Measurements from ENCODE around the gene GRIN3B.

The GRIN3B gene

DNA sequence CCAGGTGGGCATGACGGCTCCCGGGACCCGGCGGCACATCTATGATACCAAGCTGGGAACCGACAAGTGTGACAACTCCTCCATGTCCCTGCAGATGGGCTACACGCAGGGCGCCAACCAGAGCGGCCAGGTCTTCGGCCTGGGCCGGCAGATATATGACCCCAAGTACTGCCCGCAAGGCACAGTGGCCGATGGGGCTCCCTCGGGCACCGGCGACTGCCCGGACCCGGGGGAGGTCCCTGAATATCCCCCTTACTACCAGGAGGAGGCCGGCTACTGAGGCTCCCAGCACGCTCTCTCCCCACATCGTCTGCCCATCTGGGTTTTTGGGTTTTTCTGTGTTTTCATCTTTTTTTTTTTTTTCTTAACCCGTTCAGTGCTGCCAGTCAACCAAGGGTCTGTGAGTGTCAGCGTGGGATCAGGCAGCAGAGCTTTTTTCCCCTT is 37.4 kb downstream of the GRIN3B start:
- Histone ChIP-seq H3K79me2 (no peaks in the 10 kb centered on the region), H2AFZ (no peak overlapping the region)

GRCh38 chr19:1038978-1039645 is 38.9 kb downstream of the GRIN3B start:
- H3K4me3 ChIP-seq (ENCODE audit: low read depth, low read length), result peak overlapping the region; percentile 63
- H3K9ac ChIP-seq, result no peak overlapping the region

More for the DNA sequence above, 37.4 kb downstream of the GRIN3B start:
- no peaks in the 10 kb centered on the region for H3K27me3 ChIP-seq (ENCODE audit: control insufficient read depth, insufficient read depth, low read length)
- TF ChIP-seq CTCF (IDR thresholded peaks at IDR 0.05), result no peak
- H3K4me3 ChIP-seq (ENCODE audit: low read depth, low read length), result no peak overlapping the region
- H3K27ac ChIP-seq, result no peak overlapping the region
- no peaks in the 10 kb centered on the region for H3K36me3 ChIP-seq (ENCODE audit: control insufficient read depth, insufficient read depth, low read length)
- H3K9ac ChIP-seq, result no peak overlapping the region
- peaks cover 5% of the 10 kb centered on the region for H3K4me1 ChIP-seq
- H3K4me2 ChIP-seq (ENCODE audit: low read length), result no peak overlapping the region
- no peaks in the 10 kb centered on the region for H3K9me3 ChIP-seq (ENCODE audit: control insufficient read depth, low read length)

DNA sequence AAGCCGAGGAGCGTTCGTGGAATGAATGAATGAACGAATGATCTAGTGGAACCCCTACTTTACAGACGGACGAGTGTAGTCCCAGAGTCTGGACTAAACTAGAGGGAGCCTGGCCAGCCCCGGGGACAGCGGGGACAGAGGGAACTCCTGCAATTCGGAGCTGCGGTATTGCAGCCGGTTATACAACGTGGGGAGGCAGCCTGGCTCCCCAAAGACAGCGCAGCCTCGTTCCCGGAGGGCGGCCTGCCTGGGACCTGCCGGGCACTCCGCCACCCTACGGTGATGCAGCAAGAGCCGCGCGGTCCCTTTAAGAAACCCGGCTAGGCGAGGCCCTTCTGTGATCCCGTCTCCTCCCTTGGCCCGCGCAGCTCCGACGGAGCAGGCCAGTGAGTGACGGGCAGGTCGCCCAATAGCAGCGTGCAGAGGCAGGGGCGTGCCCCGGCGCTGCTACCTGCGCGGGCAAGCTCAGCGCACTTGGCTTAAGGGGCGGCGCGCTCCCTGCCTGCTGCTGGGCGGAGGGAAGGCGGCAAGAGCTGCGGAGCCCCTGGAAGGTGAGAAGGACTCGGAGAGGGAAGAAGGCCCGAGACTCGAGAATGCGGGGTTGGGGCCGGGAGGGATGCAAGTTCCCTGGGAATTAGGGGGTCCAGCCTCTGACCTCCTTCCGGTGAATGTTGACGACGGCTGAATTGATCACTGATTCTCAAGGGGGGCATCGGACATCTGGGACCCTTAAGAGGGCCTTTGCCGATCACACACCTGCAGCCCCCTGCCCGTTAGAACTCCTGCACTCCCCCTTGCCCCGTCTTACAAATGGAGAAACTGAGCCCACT is 39.6 kb downstream of the GRIN3B start, which contains the start of gene ABCA7:
Gene ABCA7, plus strand, starts transcription at position 462 of the 830 bp plus-strand sequence. CDS start 1,255 bp downstream, outside the sequence.
- no peak for TF ChIP-seq CTCF (IDR thresholded peaks at IDR 0.05)
- no peaks in the 10 kb centered on the region for H3K9me3 ChIP-seq (ENCODE audit: control insufficient read depth, low read length)
- no peaks in the 10 kb centered on the region for H3K27me3 ChIP-seq (ENCODE audit: control insufficient read depth, insufficient read depth, low read length)
- peak within 1 kb of the TSS; percentile 71 for H2AFZ ChIP-seq
- no peaks in the 10 kb centered on the region for H3K79me2 ChIP-seq
- H3K4me3 ChIP-seq (ENCODE audit: low read depth, low read length), result peak within 1 kb of the TSS; percentile 63
- H3K36me3 ChIP-seq (ENCODE audit: control insufficient read depth, insufficient read depth, low read length), result no peaks in the 10 kb centered on the region
- H3K4me1 ChIP-seq, result peaks cover 5% of the 10 kb centered on the region
- peak within 1 kb of the TSS; percentile 3 for H3K27ac ChIP-seq
- H3K9ac ChIP-seq, result no peak within 1 kb of the TSS
- peak within 1 kb of the TSS; percentile 77 for H3K4me2 ChIP-seq (ENCODE audit: low read length)

More at GRCh38 chr19:1038978-1039645, 38.9 kb downstream of the GRIN3B start:
- no peaks in the 10 kb centered on the region for H3K9me3 ChIP-seq (ENCODE audit: control insufficient read depth, low read length)
- peaks cover 5% of the 10 kb centered on the region for H3K4me1 ChIP-seq
- peak overlapping the region; percentile 77 for H3K4me2 ChIP-seq (ENCODE audit: low read length)
- no peaks in the 10 kb centered on the region for H3K36me3 ChIP-seq (ENCODE audit: control insufficient read depth, insufficient read depth, low read length)
- no peaks in the 10 kb centered on the region for H3K27me3 ChIP-seq (ENCODE audit: control insufficient read depth, insufficient read depth, low read length)
- no peaks in the 10 kb centered on the region for H3K79me2 ChIP-seq
- H3K27ac ChIP-seq, result no peak overlapping the region
- peak overlapping the region; percentile 71 for H2AFZ ChIP-seq
- no peak for TF ChIP-seq CTCF (IDR thresholded peaks at IDR 0.05)

GRCh38 chr19:1040476-1041271 is 40.5 kb downstream of the GRIN3B start:
- no peak for TF ChIP-seq CTCF (IDR thresholded peaks at IDR 0.05)
- H3K4me3 ChIP-seq (ENCODE audit: low read depth, low read length), result peak overlapping the region; percentile 63
- H3K4me2 ChIP-seq (ENCODE audit: low read length), result peak overlapping the region; percentile 77
- H3K9ac ChIP-seq, result no peak overlapping the region
- H3K79me2 ChIP-seq, result no peaks in the 10 kb centered on the region
- H3K27me3 ChIP-seq (ENCODE audit: control insufficient read depth, insufficient read depth, low read length), result no peaks in the 10 kb centered on the region
- peaks cover 5% of the 10 kb centered on the region for H3K4me1 ChIP-seq
- peak overlapping the region; percentile 3 for H3K27ac ChIP-seq
- H3K9me3 ChIP-seq (ENCODE audit: control insufficient read depth, low read length), result no peaks in the 10 kb centered on the region
- peak overlapping the region; percentile 71 for H2AFZ ChIP-seq
- H3K36me3 ChIP-seq (ENCODE audit: control insufficient read depth, insufficient read depth, low read length), result no peaks in the 10 kb centered on the region

Measured in parathyroid adenoma (tissue), 2 donors.